MCF 10A (cell line): Measurements from ENCODE around the gene MED16. TPM values are rescaled to one million over a fixed set of nuclear protein-coding genes. Genes with fewer than 3 reads are reported as not detected.
A peak's percentile ranks its signal among the peaks of the same experiment; 100 is the strongest.

ENCODE experiments used
- BruUV-seq: library from RNA; stranded (reverse); fragments of 400-500 nt; replicated peaks from 2 replicates; lab custom pipeline; 2021; lab: Mats Ljungman, UMichigan
- CTCF ChIA-PET: fragments of 300-600 bp; sonication (Branson Sonifier 250); formaldehyde crosslinking; extraction: SDS; loops from one replicate; lab custom pipeline; 2021; ENCODE audit warnings: antibody characterized with exemption, inconsistent platforms; lab: Yijun Ruan, JAX
- POLR2A ChIA-PET: fragments of 300-600, 350-650 bp; sonication (Branson Sonifier 250); formaldehyde crosslinking; extraction: SDS; loops from one replicate; lab custom pipeline; 2020; ENCODE audit warnings: antibody characterized with exemption, inconsistent platforms; lab: Yijun Ruan, JAX
- DNase-seq: peaks from one replicate; pipeline ENCODE4 v3.0.0-alpha.2; 2018; ENCODE audit not compliant: unreplicated experiment
- H3K27ac Mint-ChIP-seq: one replicate; pipeline ENCODE4 v1.8.0; 2022; ENCODE audit warnings: mild to moderate bottlenecking, low read depth, mixed read lengths; ENCODE audit not compliant: unreplicated experiment
- H3K27me3 Mint-ChIP-seq: one replicate; pipeline ENCODE4 v1.8.0; 2022; ENCODE audit warnings: mixed read lengths; ENCODE audit not compliant: insufficient read depth, unreplicated experiment
- H3K36me3 Mint-ChIP-seq: one replicate; pipeline ENCODE4 v1.8.0; 2022; ENCODE audit warnings: mild to moderate bottlenecking, moderate library complexity, mixed read lengths; ENCODE audit not compliant: insufficient read depth, unreplicated experiment
- H3K4me1 Mint-ChIP-seq: one replicate; pipeline ENCODE4 v1.8.0; 2022; ENCODE audit warnings: mixed read lengths; ENCODE audit not compliant: insufficient read depth, unreplicated experiment
- H3K4me3 Mint-ChIP-seq: one replicate; pipeline ENCODE4 v1.8.0; 2022; ENCODE audit warnings: mild to moderate bottlenecking, moderate library complexity, mixed read lengths; ENCODE audit not compliant: unreplicated experiment
- H3K9me3 Mint-ChIP-seq: one replicate; pipeline ENCODE4 v1.8.0; 2022; ENCODE audit warnings: mixed read lengths; ENCODE audit not compliant: unreplicated experiment
- intact Hi-C: fragments of 100-400 bp; cut with micrococcal nuclease; formaldehyde crosslinking; loops from 2 replicates; pipeline ENCODE4 v1.14.1; 2022
- total RNA-seq: library from RNA; stranded (reverse); gene quantifications from 2 replicates; pipeline ENCODE4 v1.2.3, GENCODE V29; 2022
- TF ChIP-seq, protein P1 (sequence below): fragments of 200-600 bp; IDR thresholded peaks from one replicate; pipeline ENCODE4 v1.8.0; 2022; ENCODE audit warnings: antibody characterized with exemption, mild to moderate bottlenecking; ENCODE audit not compliant: unreplicated experiment

MED16 gene
- total RNA-seq, 1 experiment from 2014 or later: 61.0 TPM

DNA sequence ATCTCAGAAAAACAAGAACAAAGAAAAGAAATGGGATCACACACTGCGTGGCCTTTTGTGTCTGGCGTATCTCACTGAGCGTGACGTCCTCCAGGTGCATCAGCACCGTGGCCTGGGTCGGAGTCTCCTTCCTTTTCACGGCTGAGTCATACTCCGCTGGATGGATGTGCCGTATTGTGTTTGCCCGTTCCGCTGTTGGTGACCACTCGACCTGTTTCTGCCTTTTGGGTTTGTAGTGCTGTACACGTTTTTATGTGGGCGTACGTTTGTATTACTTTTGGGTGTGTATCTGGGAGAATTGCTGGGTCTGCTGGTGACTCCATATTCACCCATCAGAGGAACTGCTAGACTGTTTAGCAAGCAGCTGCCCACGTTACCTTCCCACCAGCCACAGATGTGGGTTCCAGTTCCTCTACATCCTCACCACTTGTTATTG lies 44.3 kb upstream of the MED16 start:
- no peaks in the 10 kb centered on the region for H3K9me3 Mint-ChIP-seq
- H3K27me3 Mint-ChIP-seq: no peaks in the 10 kb centered on the region
- H3K27ac Mint-ChIP-seq: no peak overlapping the region
- TF ChIP-seq, protein P1, sequence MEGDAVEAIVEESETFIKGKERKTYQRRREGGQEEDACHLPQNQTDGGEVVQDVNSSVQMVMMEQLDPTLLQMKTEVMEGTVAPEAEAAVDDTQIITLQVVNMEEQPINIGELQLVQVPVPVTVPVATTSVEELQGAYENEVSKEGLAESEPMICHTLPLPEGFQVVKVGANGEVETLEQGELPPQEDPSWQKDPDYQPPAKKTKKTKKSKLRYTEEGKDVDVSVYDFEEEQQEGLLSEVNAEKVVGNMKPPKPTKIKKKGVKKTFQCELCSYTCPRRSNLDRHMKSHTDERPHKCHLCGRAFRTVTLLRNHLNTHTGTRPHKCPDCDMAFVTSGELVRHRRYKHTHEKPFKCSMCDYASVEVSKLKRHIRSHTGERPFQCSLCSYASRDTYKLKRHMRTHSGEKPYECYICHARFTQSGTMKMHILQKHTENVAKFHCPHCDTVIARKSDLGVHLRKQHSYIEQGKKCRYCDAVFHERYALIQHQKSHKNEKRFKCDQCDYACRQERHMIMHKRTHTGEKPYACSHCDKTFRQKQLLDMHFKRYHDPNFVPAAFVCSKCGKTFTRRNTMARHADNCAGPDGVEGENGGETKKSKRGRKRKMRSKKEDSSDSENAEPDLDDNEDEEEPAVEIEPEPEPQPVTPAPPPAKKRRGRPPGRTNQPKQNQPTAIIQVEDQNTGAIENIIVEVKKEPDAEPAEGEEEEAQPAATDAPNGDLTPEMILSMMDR: no peak
- DNase-seq: no peak
- H3K36me3 Mint-ChIP-seq: peaks cover 19% of the 10 kb centered on the region
- intact Hi-C loops: no loop called here
- no peak overlapping the region for H3K4me3 Mint-ChIP-seq
- ChIA-PET CTCF (interaction anchor here (1.2 kb wide), 1 partner anchor 257 kb away, joined by 3 read pairs; no protein-coding TSS in a partner anchor), POLR2A (interaction anchor here (0.9 kb wide), 1 partner anchor 313 kb away, joined by 3 read pairs; no protein-coding TSS in a partner anchor)
- no TSS peak for BruUV-seq
- peaks cover 29% of the 10 kb centered on the region for H3K4me1 Mint-ChIP-seq

DNA sequence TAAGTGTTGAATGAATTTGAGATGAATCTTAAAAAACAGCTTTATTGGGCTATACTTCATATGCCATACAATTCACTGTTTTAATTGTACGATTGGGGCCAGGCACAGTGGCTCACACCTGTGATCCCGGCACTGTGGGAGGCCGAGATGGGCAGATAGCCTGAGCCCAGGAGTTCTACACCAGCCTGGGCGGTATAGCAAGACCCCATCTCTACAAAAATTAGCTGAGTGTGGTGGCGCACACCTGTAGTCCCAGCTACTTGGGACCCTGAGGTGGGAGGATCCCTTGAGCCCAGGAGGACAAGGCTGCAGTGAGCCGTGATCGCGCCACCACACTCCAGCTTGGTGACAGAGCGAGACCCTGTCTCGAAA lies 43.2 kb upstream of the MED16 start:
- TF ChIP-seq, protein P1: no peak
- Mint-ChIP-seq H3K36me3 (peaks cover 22% of the 10 kb centered on the region), H3K27me3 (no peaks in the 10 kb centered on the region), H3K9me3 (no peaks in the 10 kb centered on the region), H3K27ac (no peak overlapping the region), H3K4me3 (no peak overlapping the region), H3K4me1 (peaks cover 26% of the 10 kb centered on the region)
- BruUV-seq: no TSS peak
- ChIA-PET CTCF (interaction anchor here (0.7 to 1.6 kb wide), 2 partner anchors 13 to 35 kb away, joined by 3 to 4 read pairs; no protein-coding TSS in a partner anchor), POLR2A (interaction anchor here (1.0 kb wide), 1 partner anchor 13 kb away, joined by 3 read pairs; no protein-coding TSS in a partner anchor)
- intact Hi-C loops: no loop called here
- no peak for DNase-seq

DNA sequence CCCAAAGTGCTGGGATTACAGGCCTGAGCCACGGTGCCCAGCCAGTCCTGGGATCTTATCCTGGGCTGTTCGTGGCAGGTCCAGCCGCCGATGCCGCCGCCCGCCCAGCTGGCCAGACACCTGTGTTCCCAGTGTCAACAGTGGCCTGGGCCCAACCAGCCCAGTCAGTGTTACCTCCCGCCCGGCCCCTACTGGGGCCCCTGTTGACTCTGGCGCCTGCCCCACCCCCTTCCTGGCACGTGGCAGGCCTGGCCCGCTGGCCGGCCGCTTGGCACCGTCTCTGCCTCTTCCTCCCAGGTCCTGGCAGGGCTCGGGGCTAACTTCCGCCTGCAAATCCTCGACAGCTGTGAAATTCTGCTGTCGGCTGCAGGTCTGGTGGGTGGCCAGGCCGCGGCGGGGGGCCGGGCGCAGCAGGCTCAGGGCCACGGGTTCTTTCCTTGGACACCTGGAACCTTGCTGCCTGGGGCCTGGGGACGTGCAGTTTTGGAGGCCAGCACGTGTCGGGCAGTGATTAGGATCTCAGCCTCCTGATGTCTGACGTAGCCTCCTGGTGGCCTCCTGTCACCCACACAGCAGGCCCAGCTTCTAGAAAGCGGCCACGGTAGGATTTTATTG lies 42.0 kb upstream of the MED16 start:
- H3K27ac Mint-ChIP-seq: no peak overlapping the region
- BruUV-seq: no TSS peak
- H3K4me1 Mint-ChIP-seq: peaks cover 21% of the 10 kb centered on the region
- ChIA-PET POLR2A (interaction anchor here (0.8 kb wide), 1 partner anchor 49 kb away, joined by 3 read pairs; the partner anchor contains the start of gene WDR18), CTCF (interaction anchor here (0.6 to 1.6 kb wide), 2 partner anchors 36 to 164 kb away, joined by 3 to 4 read pairs; no protein-coding TSS in a partner anchor)
- no peak overlapping the region for H3K4me3 Mint-ChIP-seq
- TF ChIP-seq, protein P1: no peak
- H3K27me3 Mint-ChIP-seq: no peaks in the 10 kb centered on the region
- peaks cover 26% of the 10 kb centered on the region for H3K36me3 Mint-ChIP-seq
- DNase-seq: peak; percentile 90
- intact Hi-C loops: no loop called here
- no peaks in the 10 kb centered on the region for H3K9me3 Mint-ChIP-seq

DNA sequence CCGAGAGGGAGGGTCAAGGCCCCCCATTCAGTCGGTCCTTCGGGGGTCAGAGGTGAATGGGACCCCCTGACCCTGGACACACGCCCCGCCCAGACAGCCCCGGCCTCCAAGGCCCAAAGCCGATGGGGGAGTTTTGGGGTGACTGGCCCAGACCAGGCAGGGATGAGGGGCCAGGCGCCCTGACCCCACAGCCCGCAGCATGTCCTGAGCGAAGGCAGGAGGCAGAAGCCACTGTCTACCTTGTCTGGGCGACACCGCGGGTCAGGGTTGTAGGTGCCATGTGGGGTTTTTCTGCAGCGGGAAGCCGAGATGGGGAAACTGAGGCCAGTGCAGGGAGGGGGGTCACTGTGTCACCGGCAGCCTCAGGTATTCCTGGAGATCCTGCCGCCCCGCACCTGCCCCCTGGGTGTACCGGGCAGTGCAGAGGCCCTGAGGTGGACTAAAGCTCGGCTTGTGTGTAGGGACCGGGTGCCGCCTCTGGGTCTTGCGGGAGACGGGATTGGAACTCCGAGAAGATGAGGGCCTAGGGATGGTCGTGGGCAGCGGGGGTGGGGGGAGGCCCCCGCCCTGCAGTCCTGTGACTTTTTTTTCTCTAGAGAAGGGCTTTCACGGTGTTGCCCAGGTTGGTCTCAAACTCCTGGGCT lies 41.3 kb upstream of the MED16 start:
- no peak for DNase-seq
- POLR2A ChIA-PET: interaction anchor here (0.6 to 1.5 kb wide), 5 partner anchors 41 to 235 kb away, joined by 3 to 7 read pairs (median 3); partner anchors contain the start of genes MED16, RNU6-9 and WDR18
- CTCF ChIA-PET: no interaction called here
- BruUV-seq: no TSS peak
- TF ChIP-seq, protein P1: no peak
- Mint-ChIP-seq H3K27ac (no peak overlapping the region), H3K4me3 (no peak overlapping the region), H3K4me1 (peaks cover 18% of the 10 kb centered on the region), H3K36me3 (peaks cover 30% of the 10 kb centered on the region), H3K9me3 (no peaks in the 10 kb centered on the region), H3K27me3 (no peaks in the 10 kb centered on the region)
- intact Hi-C loops: no loop called here
